ENCODE measurements around the gene AP5B1.

AP5B1 gene

GRCh38 chr11:65786008-65786785 is 5.4 kb upstream of the AP5B1 start:
- ChIA-PET POLR2A (no interaction called here), CTCF (no interaction called here)
- no peaks in the 10 kb centered on the region for H3K4me1 ChIP-seq (ENCODE audit: control insufficient read depth, insufficient read depth, low read length)

More at GRCh38 chr11:65786008-65786785, 5.4 kb upstream of the AP5B1 start:
- Histone ChIP-seq H3K4me3 (ENCODE audit: low read depth, low read length) (no peak overlapping the region), H3K27ac (ENCODE audit: extremely low read depth, low read depth, low read length) (no peak overlapping the region), H3K9me3 (ENCODE audit: control insufficient read depth, insufficient read depth, low read depth, low read length) (no peaks in the 10 kb centered on the region), H3K36me3 (ENCODE audit: control insufficient read depth in 2 of 2, insufficient read depth in 1 of 2, low read length in 2 of 2) (no peaks in the 10 kb centered on the region)
- TF ChIP-seq RBAK (tag by site-specific recombination; IDR thresholded peaks at IDR 0.05) = no peak
- no peak for TF ChIP-seq ZNF24 (tag by site-specific recombination; IDR thresholded peaks at IDR 0.05)
- no peak for TF ChIP-seq ZNF433 (tag by site-specific recombination; IDR thresholded peaks at IDR 0.05; ENCODE audit: low read depth)
- no peak for TF ChIP-seq PRDM10 (tag by site-specific recombination; IDR thresholded peaks at IDR 0.05)
- no peak for TF ChIP-seq ZNF692 (tag by site-specific recombination; IDR thresholded peaks at IDR 0.05)
- no peak for TF ChIP-seq ZNF624 (tag by site-specific recombination; IDR thresholded peaks at IDR 0.05)
- no peak for TF ChIP-seq ELK4 (IDR thresholded peaks at IDR 0.05; ENCODE audit: borderline replicate concordance, low read depth, low read length)
- no peak for TF ChIP-seq ZNF175 (tag by site-specific recombination; IDR thresholded peaks at IDR 0.05)
- no peak for TF ChIP-seq ZBTB26 (tag by site-specific recombination; optimal IDR thresholded peaks at IDR 0.05)
- TF ChIP-seq KLF1 (tag by site-specific recombination; IDR thresholded peaks at IDR 0.05) = no peak
- TF ChIP-seq ZBTB21 (tag by site-specific recombination; IDR thresholded peaks at IDR 0.05) = no peak
- TF ChIP-seq ZNF140 (tag by site-specific recombination; IDR thresholded peaks at IDR 0.05) = no peak
- no peak for TF ChIP-seq MEIS1 (CRISPR knock-in tag; IDR thresholded peaks at IDR 0.05; ENCODE audit: borderline replicate concordance)
- no peak for TF ChIP-seq ZBTB48 (tag by site-specific recombination; IDR thresholded peaks at IDR 0.05)
- TF ChIP-seq SP7 (tag by site-specific recombination; IDR thresholded peaks at IDR 0.05) = no peak
- no peak for TF ChIP-seq FEZF1 (tag by site-specific recombination; IDR thresholded peaks at IDR 0.05)
- no peak for TF ChIP-seq KLF9 (tag by site-specific recombination; IDR thresholded peaks at IDR 0.05; ENCODE audit: low read depth)
- no peak for TF ChIP-seq ZIC2 (tag by site-specific recombination; IDR thresholded peaks at IDR 0.05)
- TF ChIP-seq ZNF155 (tag by site-specific recombination; IDR thresholded peaks at IDR 0.05) = no peak
- TF ChIP-seq ZNF639 (tag by site-specific recombination; IDR thresholded peaks at IDR 0.05) = no peak

All from HEK293 (cell line).